ENCODE data around the gene NDEL1.

The NDEL1 gene

DNA sequence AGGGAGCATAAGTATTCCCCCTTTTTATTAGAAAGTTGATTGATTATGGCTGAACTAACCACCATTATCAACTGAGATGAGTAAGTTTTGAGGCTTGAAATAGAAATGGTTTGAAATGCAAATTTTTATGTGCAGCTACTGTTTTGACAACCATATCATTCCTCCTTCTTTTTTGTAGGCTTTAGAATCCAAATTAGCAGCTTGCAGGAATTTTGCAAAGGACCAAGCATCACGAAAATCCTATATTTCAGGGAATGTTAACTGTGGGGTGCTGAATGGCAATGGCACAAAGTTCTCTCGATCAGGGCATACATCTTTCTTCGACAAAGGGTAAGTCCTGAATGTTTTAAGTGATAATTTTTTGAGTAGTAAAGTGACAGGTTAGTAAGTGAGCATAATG, 24.1 kb downstream of the NDEL1 start:
- H3K9ac ChIP-seq (ENCODE audit: low read length): no peak overlapping the region
- peaks cover 63% of the 10 kb centered on the region for H3K36me3 ChIP-seq (ENCODE audit: insufficient read depth, low read length)
- no peaks in the 10 kb centered on the region for H3K27me3 ChIP-seq (ENCODE audit: insufficient read depth, low read length)
- TF ChIP-seq EZH2 (IDR thresholded peaks at IDR 0.05; ENCODE audit: borderline replicate concordance, low read length) (no peak), CTCF (IDR thresholded peaks at IDR 0.05; ENCODE audit: low read length) (no peak)
- no peaks in the 10 kb centered on the region for H3K9me3 ChIP-seq (ENCODE audit: low read length)
- no peak overlapping the region for H2AFZ ChIP-seq (ENCODE audit: low read length)
- H3K4me3 ChIP-seq (ENCODE audit: low read depth, low read length, poor library complexity, severe bottlenecking): no peak overlapping the region
- no peaks in the 10 kb centered on the region for H3F3A ChIP-seq (ENCODE audit: insufficient read depth, low read length)
- H3K4me1 ChIP-seq (ENCODE audit: insufficient read depth, low read length, severe bottlenecking): no peaks in the 10 kb centered on the region
- no peaks in the 10 kb centered on the region for H4K20me1 ChIP-seq (ENCODE audit: insufficient read depth, low read length)
- H3K4me2 ChIP-seq (ENCODE audit: low read length): no peak overlapping the region
- no peak overlapping the region for H3K27ac ChIP-seq (ENCODE audit: low read depth, low read length, poor library complexity, severe bottlenecking)
- H3K79me2 ChIP-seq (ENCODE audit: insufficient read depth, low read length): no peaks in the 10 kb centered on the region
- H3K9me2 ChIP-seq (ENCODE audit: low read depth, low read length): no peaks in the 10 kb centered on the region

- H3K27ac ChIP-seq (ENCODE audit: low read depth, low read length, poor library complexity, severe bottlenecking): no peak overlapping the region
- no peak overlapping the region for H3K4me3 ChIP-seq (ENCODE audit: low read depth, low read length, poor library complexity, severe bottlenecking)
- no peaks in the 10 kb centered on the region for H3K27me3 ChIP-seq (ENCODE audit: insufficient read depth, low read length)
- no peak overlapping the region for H3K9ac ChIP-seq (ENCODE audit: low read length)
- H3K4me1 ChIP-seq (ENCODE audit: insufficient read depth, low read length, severe bottlenecking): no peaks in the 10 kb centered on the region
- H3K4me2 ChIP-seq (ENCODE audit: low read length): no peak overlapping the region
- no peak for TF ChIP-seq CTCF (IDR thresholded peaks at IDR 0.05; ENCODE audit: low read length)
- no peak for TF ChIP-seq EZH2 (IDR thresholded peaks at IDR 0.05; ENCODE audit: borderline replicate concordance, low read length)
- H2AFZ ChIP-seq (ENCODE audit: low read length): no peak overlapping the region
- H3K79me2 ChIP-seq (ENCODE audit: insufficient read depth, low read length): no peaks in the 10 kb centered on the region
- no peaks in the 10 kb centered on the region for H4K20me1 ChIP-seq (ENCODE audit: insufficient read depth, low read length)
- H3K9me2 ChIP-seq (ENCODE audit: low read depth, low read length): no peaks in the 10 kb centered on the region
- H3F3A ChIP-seq (ENCODE audit: insufficient read depth, low read length): no peaks in the 10 kb centered on the region
- H3K36me3 ChIP-seq (ENCODE audit: insufficient read depth, low read length): peaks cover 58% of the 10 kb centered on the region
- no peaks in the 10 kb centered on the region for H3K9me3 ChIP-seq (ENCODE audit: low read length)
Measured at GRCh38 chr17:8462564-8462963, 26.9 kb downstream of the NDEL1 start.

GRCh38 chr17:8463099-8463498, 27.4 kb downstream of the NDEL1 start:
- H3K9me2 ChIP-seq (ENCODE audit: low read depth, low read length): no peaks in the 10 kb centered on the region
- H3K9ac ChIP-seq (ENCODE audit: low read length): no peak overlapping the region
- no peak overlapping the region for H2AFZ ChIP-seq (ENCODE audit: low read length)
- no peak for TF ChIP-seq CTCF (IDR thresholded peaks at IDR 0.05; ENCODE audit: low read length)
- H3K79me2 ChIP-seq (ENCODE audit: insufficient read depth, low read length): no peaks in the 10 kb centered on the region
- H3K9me3 ChIP-seq (ENCODE audit: low read length): no peaks in the 10 kb centered on the region
- H3K36me3 ChIP-seq (ENCODE audit: insufficient read depth, low read length): peaks cover 60% of the 10 kb centered on the region
- no peaks in the 10 kb centered on the region for H4K20me1 ChIP-seq (ENCODE audit: insufficient read depth, low read length)
- no peaks in the 10 kb centered on the region for H3F3A ChIP-seq (ENCODE audit: insufficient read depth, low read length)
- no peak overlapping the region for H3K4me2 ChIP-seq (ENCODE audit: low read length)
- H3K27me3 ChIP-seq (ENCODE audit: insufficient read depth, low read length): no peaks in the 10 kb centered on the region
- no peaks in the 10 kb centered on the region for H3K4me1 ChIP-seq (ENCODE audit: insufficient read depth, low read length, severe bottlenecking)
- no peak overlapping the region for H3K4me3 ChIP-seq (ENCODE audit: low read depth, low read length, poor library complexity, severe bottlenecking)
- H3K27ac ChIP-seq (ENCODE audit: low read depth, low read length, poor library complexity, severe bottlenecking): no peak overlapping the region
